Activated T-helper 17 cell treated with anti-CD3 and anti-CD28 coated beads, Interleukin-2, amount 50 U/mL, for 72 hours (primary cell): ENCODE measurements around the gene PSENEN. TPM values are rescaled to one million over a fixed set of nuclear protein-coding genes. Genes with fewer than 3 reads are reported as not detected.
"Not testable (repeated sequence)": the region's sequence is repeated elsewhere in the genome, so short reads cannot be mapped to it uniquely, and the experiment has no call there.

Experiments
- ATAC-seq: fragments of 150-1000 bp; cut with Tn5 transposase; replicated peaks from 2 replicates; pipeline ENCODE4 v1.10.0; 2021; ENCODE audit warnings: mild to moderate bottlenecking, moderate library complexity
- H3K27ac Mint-ChIP-seq: one replicate; pipeline ENCODE4 v1.8.0; 2022; ENCODE audit warnings: mixed read lengths
- H3K27me3 Mint-ChIP-seq: one replicate; pipeline ENCODE4 v1.8.0; 2022; ENCODE audit warnings: mixed read lengths
- H3K36me3 Mint-ChIP-seq: one replicate; pipeline ENCODE4 v1.8.0; 2022; ENCODE audit warnings: low read depth, mild to moderate bottlenecking, mixed read lengths
- H3K4me1 Mint-ChIP-seq: one replicate; pipeline ENCODE4 v1.8.0; 2022; ENCODE audit warnings: mixed read lengths
- H3K4me3 Mint-ChIP-seq: one replicate; pipeline ENCODE4 v1.8.0; 2022; ENCODE audit warnings: mild to moderate bottlenecking, mixed read lengths
- H3K9me3 Mint-ChIP-seq: one replicate; pipeline ENCODE4 v1.8.0; 2022; ENCODE audit warnings: mixed read lengths
- total RNA-seq, 2 donors: library from RNA; stranded (reverse); gene quantifications; one replicate each; pipeline ENCODE4 v1.2.3, GENCODE V29; 2022

The PSENEN gene
- total RNA-seq, 2 donors from 2014 or later: 34.0 to 51.2 TPM

DNA sequence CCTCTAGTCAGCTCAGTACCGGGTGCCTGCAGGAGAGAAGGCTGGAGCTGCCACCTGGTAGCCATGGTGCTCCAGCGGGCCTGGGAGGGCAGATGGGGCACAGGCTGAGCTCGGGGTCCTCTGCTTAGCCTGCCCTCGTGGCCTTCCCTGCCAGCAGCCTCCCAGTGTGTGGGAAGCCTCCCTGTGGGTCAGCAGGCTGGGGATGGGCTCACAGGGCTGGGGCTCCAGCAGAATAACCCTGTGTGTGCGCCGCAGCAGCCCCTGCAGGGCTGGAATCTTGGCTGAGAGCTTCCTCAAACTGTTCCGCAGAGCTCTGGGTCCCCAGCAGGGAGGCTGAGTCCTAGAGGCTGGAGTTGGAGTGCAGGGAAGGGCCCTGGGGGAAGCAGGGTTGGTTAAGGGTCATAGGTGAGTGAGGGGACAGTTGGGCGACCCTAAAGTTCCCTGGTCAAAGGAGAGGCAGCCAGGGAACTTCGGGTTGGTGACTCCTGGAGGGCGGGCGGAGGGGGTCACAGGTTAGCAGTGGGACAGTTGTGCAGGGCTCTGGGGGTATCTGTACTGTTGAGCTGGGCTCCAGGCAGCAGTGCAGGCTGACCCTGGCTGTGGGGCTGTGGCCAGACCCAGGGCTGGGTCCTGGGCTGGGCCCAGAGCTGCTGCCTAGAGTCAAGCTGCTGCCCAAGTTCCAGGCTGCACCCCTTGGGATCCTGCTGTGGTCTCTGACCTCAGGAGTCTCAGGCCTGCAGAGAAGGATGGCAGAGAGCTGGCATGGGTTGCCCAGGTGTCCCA lies 43.9 kb downstream of the PSENEN start:
- Mint-ChIP-seq H3K9me3 (no peaks in the 10 kb centered on the region), H3K4me1 (no peaks in the 10 kb centered on the region), H3K36me3 (no peaks in the 10 kb centered on the region), H3K27ac (no peak overlapping the region), H3K27me3 (no peaks in the 10 kb centered on the region), H3K4me3 (no peak overlapping the region)
- ATAC-seq: no peak

DNA sequence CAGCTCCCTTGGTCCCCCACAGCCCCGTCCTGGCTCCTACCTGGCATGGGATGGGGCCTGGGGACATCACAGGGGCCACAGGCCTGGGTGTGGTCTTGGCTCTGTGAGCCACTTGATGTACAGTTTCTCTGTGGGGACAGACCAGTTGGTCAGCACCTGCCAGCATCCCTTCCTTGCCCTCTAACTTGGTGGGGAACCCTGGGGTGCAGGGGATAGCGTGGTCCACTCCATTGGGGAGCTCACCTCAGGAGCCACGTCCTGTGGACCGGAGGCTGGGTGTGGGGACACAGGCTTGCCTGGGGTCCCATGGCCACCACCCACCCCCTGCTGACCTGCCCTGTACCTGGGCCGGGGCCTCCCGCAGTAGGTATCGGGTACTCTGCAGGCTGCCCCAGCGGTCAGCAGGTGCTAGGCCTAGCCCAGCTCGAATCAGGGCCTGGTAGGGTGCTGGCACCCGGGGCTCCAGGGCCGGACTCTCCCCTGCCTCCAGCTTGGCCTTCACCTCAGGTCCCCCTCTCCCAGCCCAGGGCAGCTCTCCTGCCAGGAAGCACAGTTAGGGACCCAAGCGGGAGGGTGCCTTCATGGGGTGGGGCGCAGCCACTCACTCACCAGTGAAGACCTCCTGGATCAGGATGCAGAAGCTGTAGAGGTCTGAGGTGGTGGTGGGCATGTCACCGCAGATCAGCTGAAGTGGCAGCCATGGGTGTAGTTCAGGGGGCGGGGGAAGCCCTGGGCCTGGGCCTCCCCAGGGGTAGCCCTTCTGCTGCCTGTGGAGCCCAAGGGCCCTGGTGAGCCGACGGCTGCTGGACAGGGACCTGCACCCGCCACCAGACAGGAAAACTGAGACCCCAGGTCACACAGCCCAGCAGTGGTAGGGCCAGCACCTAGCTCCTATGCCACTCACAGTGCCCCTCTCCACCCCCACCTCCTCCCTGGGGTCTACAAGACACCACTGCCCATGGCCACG lies 44.8 kb downstream of the PSENEN start:
- Mint-ChIP-seq H3K4me3 (no peak overlapping the region), H3K4me1 (no peaks in the 10 kb centered on the region), H3K9me3 (no peaks in the 10 kb centered on the region), H3K27ac (no peak overlapping the region), H3K36me3 (no peaks in the 10 kb centered on the region), H3K27me3 (no peaks in the 10 kb centered on the region)
- peak; percentile 15 for ATAC-seq

DNA sequence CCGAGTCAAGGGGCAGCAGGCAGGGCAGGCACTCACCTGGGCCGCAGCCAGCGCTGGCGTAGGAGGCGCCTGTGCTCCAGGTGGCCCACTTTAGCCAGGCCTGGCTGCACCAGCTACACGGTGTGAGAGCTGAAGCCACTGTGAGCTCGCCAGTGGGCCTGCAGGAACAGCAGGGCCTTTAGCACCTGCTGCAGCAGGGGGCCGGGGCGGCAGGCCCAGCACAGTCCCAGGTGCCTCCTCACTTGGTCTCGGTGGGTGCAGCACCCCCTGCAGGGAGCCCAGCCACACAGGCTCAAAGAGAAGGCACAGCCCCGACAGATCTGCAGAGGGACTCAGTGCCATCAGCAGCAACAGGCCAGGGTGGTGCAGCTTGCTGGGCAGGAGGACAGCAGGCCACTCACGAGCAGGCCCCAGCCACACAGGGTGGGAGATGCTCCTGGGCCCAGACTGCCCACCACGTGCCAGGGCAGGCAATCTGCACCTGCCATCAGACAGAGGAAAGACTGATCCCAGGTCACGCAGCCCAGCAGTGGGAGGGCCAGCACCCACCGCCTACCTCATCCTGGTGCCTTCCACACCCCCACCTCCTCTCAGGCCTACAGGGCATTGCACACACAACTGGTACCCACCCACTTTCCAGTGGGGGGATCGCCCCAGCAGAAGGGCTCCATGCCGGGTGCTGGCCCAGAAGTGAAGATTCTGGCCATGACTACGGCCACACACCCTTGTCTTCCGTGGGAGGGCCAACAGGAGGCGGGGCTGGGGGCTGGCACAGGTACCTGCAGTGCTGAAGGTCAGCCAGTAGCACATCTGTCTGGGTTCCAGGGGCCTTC lies 45.7 kb downstream of the PSENEN start:
- ATAC-seq: peak; percentile 44
- Mint-ChIP-seq H3K4me3 (no peak overlapping the region), H3K9me3 (no peaks in the 10 kb centered on the region), H3K4me1 (no peaks in the 10 kb centered on the region), H3K27me3 (peaks cover 3% of the 10 kb centered on the region), H3K36me3 (no peaks in the 10 kb centered on the region), H3K27ac (no peak overlapping the region)

DNA sequence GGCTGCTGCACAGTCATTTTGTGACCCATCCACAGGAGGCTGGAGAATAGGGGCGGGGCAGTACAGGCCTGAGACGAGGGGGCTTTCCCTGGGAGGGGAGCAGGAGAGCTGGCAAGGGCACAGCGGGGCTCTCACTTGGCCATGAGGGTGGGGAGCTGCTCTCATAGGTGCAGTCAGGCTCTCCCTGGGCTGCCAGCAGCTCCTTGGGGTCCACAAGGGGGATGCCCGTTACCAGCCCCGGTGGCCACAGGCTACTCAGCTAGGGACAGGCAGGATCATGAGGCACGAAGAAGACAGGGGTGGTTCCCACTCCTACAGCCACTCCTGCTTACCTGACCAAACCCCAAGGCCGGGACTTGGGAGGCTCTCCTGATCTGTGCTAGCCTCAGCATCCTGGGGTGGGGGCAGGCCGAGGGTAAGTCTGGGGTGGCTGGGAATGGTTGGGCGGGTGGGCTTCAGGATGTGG lies 46.4 kb downstream of the PSENEN start:
- Mint-ChIP-seq H3K4me3 (no peak overlapping the region), H3K9me3 (no peaks in the 10 kb centered on the region), H3K27ac (no peak overlapping the region), H3K27me3 (peaks cover 10% of the 10 kb centered on the region), H3K4me1 (no peaks in the 10 kb centered on the region), H3K36me3 (no peaks in the 10 kb centered on the region)
- ATAC-seq: no peak

DNA sequence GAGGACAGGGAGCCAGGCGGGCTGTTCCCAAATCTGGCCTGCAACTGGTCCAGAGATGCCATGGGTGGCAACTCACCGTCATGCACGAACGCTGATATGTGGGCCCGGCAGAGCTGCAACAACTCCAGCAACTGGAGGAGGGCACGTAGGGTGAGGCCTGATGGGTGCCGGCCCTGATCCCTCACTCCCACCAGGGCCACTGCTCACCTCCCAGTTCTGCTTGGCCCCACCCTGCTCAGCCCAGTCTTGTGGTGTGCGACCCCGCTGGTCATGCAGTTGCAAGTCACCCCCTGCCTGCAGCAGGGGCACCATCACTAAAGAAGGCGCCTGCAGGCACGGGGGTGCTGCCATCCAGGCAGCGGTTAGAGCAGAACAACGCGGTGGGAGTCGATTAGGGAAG lies 46.9 kb downstream of the PSENEN start:
- Mint-ChIP-seq H3K4me1 (no peaks in the 10 kb centered on the region), H3K36me3 (no peaks in the 10 kb centered on the region), H3K9me3 (no peaks in the 10 kb centered on the region), H3K27me3 (peaks cover 15% of the 10 kb centered on the region), H3K4me3 (no peak overlapping the region), H3K27ac (no peak overlapping the region)
- no peak for ATAC-seq

DNA sequence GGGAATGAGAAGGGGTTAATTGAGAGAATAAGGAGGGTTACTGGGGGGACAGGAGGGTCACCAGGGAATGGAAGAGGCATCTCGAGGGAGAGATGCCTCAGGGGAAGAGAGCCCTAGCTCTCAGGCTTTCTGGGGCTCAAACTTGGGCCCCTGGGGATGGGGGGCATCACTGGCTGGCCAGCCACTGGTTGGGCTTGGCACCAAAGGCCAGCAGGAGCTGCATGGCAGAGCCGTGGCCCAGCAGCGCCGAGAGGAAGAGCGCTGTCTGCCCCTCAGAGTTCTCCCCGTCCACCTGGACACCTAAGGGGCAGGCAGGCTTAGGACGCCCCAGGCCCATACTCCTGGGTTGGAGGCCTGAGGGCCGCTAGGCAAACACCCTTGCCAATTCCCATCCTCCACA lies 47.4 kb downstream of the PSENEN start:
- H3K9me3 Mint-ChIP-seq: no peaks in the 10 kb centered on the region
- ATAC-seq: no peak
- H3K36me3 Mint-ChIP-seq: no peaks in the 10 kb centered on the region
- H3K27me3 Mint-ChIP-seq: peaks cover 16% of the 10 kb centered on the region
- H3K4me3 Mint-ChIP-seq: no peak overlapping the region
- no peaks in the 10 kb centered on the region for H3K4me1 Mint-ChIP-seq
- no peak overlapping the region for H3K27ac Mint-ChIP-seq

DNA sequence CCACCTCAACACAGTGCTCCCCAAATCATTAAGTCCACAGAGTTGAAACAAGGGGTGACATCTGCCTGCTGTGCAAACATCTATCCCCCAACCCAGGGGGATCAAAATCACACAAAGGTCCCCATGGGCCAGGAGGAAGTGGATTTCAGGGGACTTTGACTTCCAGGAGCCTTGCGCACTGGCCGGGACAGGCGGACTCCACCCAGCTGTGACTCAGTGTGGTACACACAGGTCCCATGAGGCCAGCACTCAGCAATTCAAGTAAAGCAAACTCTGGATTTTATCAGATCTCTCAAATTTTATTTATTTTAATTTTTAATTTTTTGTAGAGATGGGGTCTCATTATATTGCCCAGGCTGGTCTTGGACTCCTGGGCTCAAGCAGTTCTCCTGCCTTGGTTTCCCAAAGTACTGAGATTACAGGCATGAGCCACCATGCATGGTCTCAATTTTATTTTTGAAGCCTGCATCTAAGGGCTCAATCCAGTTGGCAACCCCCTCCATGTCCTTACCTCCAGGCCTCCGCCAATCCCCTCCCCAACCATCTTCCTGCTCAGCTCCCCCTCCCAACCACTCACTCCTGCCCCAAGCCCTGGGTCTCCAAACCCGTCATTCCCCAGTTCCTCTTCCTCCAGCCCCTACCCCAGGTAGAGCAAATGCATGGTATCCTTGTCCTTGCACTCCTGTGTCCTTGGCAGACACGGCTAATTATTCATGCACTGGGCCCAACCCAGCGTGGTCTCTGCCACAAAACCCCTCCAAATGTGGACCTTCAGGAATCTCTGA lies 48.1 kb downstream of the PSENEN start:
- H3K27ac Mint-ChIP-seq: no peak overlapping the region
- no peak overlapping the region for H3K4me3 Mint-ChIP-seq
- peaks cover 16% of the 10 kb centered on the region for H3K27me3 Mint-ChIP-seq
- no peaks in the 10 kb centered on the region for H3K4me1 Mint-ChIP-seq
- H3K36me3 Mint-ChIP-seq: no peaks in the 10 kb centered on the region
- H3K9me3 Mint-ChIP-seq: no peaks in the 10 kb centered on the region
- no peak for ATAC-seq

DNA sequence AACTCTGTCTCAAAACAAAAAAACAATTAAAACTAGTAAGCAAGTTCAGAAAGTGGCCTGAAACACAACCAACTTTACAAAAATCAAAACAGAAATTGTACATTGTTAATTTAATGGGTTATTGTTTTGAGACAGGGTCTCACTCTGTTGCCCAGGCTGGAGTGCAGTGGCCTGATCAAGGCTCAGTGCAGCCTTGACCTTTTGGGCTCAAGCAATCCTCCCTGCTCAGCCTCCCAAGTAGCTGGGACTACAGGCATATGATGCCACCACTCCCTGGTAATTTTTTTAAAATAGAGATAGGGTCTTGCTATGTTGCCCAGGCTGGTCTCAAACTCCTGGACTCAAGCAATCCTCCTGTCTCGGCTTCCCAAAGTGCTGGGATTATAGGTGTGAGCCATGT lies 50.1 kb downstream of the PSENEN start:
- not testable (repeated sequence) for H3K27ac Mint-ChIP-seq
- peaks cover 19% of the 10 kb centered on the region for H3K27me3 Mint-ChIP-seq

More for the DNA sequence above, 50.1 kb downstream of the PSENEN start:
- not testable (repeated sequence) for ATAC-seq, H3K9me3 Mint-ChIP-seq, H3K4me3 Mint-ChIP-seq, H3K36me3 Mint-ChIP-seq, H3K4me1 Mint-ChIP-seq

Other genes starting within 250 kb of the PSENEN start
- gene DMKN, start 232.0 kb upstream of the PSENEN start, total RNA-seq: 1 to 10 TPM in 1 of 2 donors, under 1 TPM in 1; 0.11 to 1.7 TPM
- not detected for gene SBSN, start 217.3 kb upstream of the PSENEN start, total RNA-seq
- gene GAPDHS, start 212.2 kb upstream of the PSENEN start, total RNA-seq: not detected
- 10 to 100 TPM; 45.0 to 74.1 TPM for gene TMEM147, start 200.0 kb upstream of the PSENEN start, total RNA-seq
- gene ATP4A, start 182.0 kb upstream of the PSENEN start, total RNA-seq: not detected
- not detected for gene PMIS2, start 159.5 kb upstream of the PSENEN start, total RNA-seq
- gene HAUS5, start 132.9 kb upstream of the PSENEN start, total RNA-seq: 10 to 100 TPM; 32.0 to 37.2 TPM
- 10 to 100 TPM; 54.7 to 95.6 TPM for gene RBM42, start 116.6 kb upstream of the PSENEN start, total RNA-seq
- gene ETV2, start 103.9 kb upstream of the PSENEN start, total RNA-seq: under 1 TPM; 0.61 to 0.99 TPM
- 100 to 1,000 TPM; 331 to 427 TPM for gene COX6B1, start 97.3 kb upstream of the PSENEN start, total RNA-seq
- 1 to 10 TPM in 1 of 2 donors, under 1 TPM in 1; 0.73 to 8.0 TPM for gene UPK1A, start 79.1 kb upstream of the PSENEN start, total RNA-seq
- gene ZBTB32, start 41.1 kb upstream of the PSENEN start, total RNA-seq: 100 to 1,000 TPM; 138 to 217 TPM
- 100 to 1,000 TPM in 1 of 2 donors, 10 to 100 TPM in 1; 67.4 to 117 TPM for gene KMT2B, start 27.6 kb upstream of the PSENEN start, total RNA-seq
- gene IGFLR1, start 3.2 kb upstream of the PSENEN start, total RNA-seq: 100 to 1,000 TPM in 1 of 2 donors, 10 to 100 TPM in 1; 42.3 to 153 TPM
- 10 to 100 TPM; 17.8 to 21.6 TPM for gene U2AF1L4, start 233 bp upstream of the PSENEN start, total RNA-seq
- 10 to 100 TPM; 11.0 to 20.1 TPM for gene LIN37, start 2.9 kb downstream of the PSENEN start, total RNA-seq
- gene HSPB6, start 11.4 kb downstream of the PSENEN start, total RNA-seq: not detected
- 10 to 100 TPM; 28.4 to 31.2 TPM for gene PROSER3, start 12.5 kb downstream of the PSENEN start, total RNA-seq
- gene ARHGAP33, start 29.9 kb downstream of the PSENEN start, total RNA-seq: 10 to 100 TPM; 40.3 to 71.7 TPM
- under 1 TPM in 1 of 2 donors, not detected in 1; 0.13 TPM for gene PRODH2, start 67.2 kb downstream of the PSENEN start, total RNA-seq
- gene NPHS1, start 106.9 kb downstream of the PSENEN start, total RNA-seq: under 1 TPM in 1 of 2 donors, not detected in 1; 0.05 TPM
- 1 to 10 TPM; 1.0 to 1.4 TPM for gene KIRREL2, start 111.3 kb downstream of the PSENEN start, total RNA-seq
- 1 to 10 TPM; 2.3 to 2.6 TPM for gene APLP1, start 122.9 kb downstream of the PSENEN start, total RNA-seq
- 100 to 1,000 TPM in 1 of 2 donors, 10 to 100 TPM in 1; 35.8 to 113 TPM for gene NFKBID, start 154.9 kb downstream of the PSENEN start, total RNA-seq
- gene HCST, start 156.9 kb downstream of the PSENEN start, total RNA-seq: 10 to 100 TPM; 45.5 to 47.6 TPM
- gene TYROBP, start 162.6 kb downstream of the PSENEN start, total RNA-seq: not detected
- gene LRFN3, start 190.7 kb downstream of the PSENEN start, total RNA-seq: 10 to 100 TPM in 1 of 2 donors, 1 to 10 TPM in 1; 9.8 to 15.1 TPM
- gene SDHAF1, start 249.5 kb downstream of the PSENEN start, total RNA-seq: 10 to 100 TPM; 17.5 to 26.0 TPM